HS-5 (cell line): ENCODE results near the gene AFF2.
"Not testable (repeated sequence)": the region's sequence is repeated elsewhere in the genome, so short reads cannot be mapped to it uniquely, and the experiment has no call there.

Experiments
- DNase-seq: peaks from one replicate; pipeline ENCODE4 v3.0.0-alpha.2; 2012; ENCODE audit warnings: low read depth

AFF2 gene

GRCh38 chrX:148856505-148856904 lies 356.1 kb downstream of the AFF2 start:
- DNase-seq, result no peak

- DNase-seq, result no peak
Measured at GRCh38 chrX:148865277-148866210, 365.1 kb downstream of the AFF2 start.

- no peak for DNase-seq
Measured at GRCh38 chrX:148867596-148867995, 367.2 kb downstream of the AFF2 start.

GRCh38 chrX:148871422-148872160 lies 371.2 kb downstream of the AFF2 start:
- no peak for DNase-seq

GRCh38 chrX:148872161-148872535 lies 371.7 kb downstream of the AFF2 start:
- no peak for DNase-seq

- no peak for DNase-seq
Measured at GRCh38 chrX:148872881-148873280, 372.5 kb downstream of the AFF2 start.

GRCh38 chrX:148874636-148875246 lies 374.3 kb downstream of the AFF2 start:
- DNase-seq, result no peak

GRCh38 chrX:148878371-148878770 lies 378.0 kb downstream of the AFF2 start:
- DNase-seq, result no peak

GRCh38 chrX:148885203-148885602 lies 384.8 kb downstream of the AFF2 start:
- no peak for DNase-seq

- no peak for DNase-seq
Measured at GRCh38 chrX:148893395-148893794, 393.0 kb downstream of the AFF2 start.

GRCh38 chrX:148902581-148902980 lies 402.2 kb downstream of the AFF2 start:
- no peak for DNase-seq

- DNase-seq, result no peak
Measured at GRCh38 chrX:148903176-148903575, 402.8 kb downstream of the AFF2 start.

GRCh38 chrX:148904421-148905111 lies 404.1 kb downstream of the AFF2 start:
- no peak for DNase-seq

- no peak for DNase-seq
Measured at GRCh38 chrX:148905400-148905799, 405.0 kb downstream of the AFF2 start.

- DNase-seq, result not testable (repeated sequence)
Measured at GRCh38 chrX:148906628-148907027, 406.2 kb downstream of the AFF2 start.

GRCh38 chrX:148909758-148910157 lies 409.3 kb downstream of the AFF2 start:
- no peak for DNase-seq

GRCh38 chrX:148913971-148914370 lies 413.6 kb downstream of the AFF2 start:
- DNase-seq, result no peak

- DNase-seq, result no peak
Measured at GRCh38 chrX:148914783-148915182, 414.4 kb downstream of the AFF2 start.

- no peak for DNase-seq
Measured at GRCh38 chrX:148915474-148915873, 415.1 kb downstream of the AFF2 start.

- no peak for DNase-seq
Measured at GRCh38 chrX:148917441-148917840, 417.0 kb downstream of the AFF2 start.

- DNase-seq, result no peak
Measured at GRCh38 chrX:148923631-148924030, 423.2 kb downstream of the AFF2 start.

- no peak for DNase-seq
Measured at GRCh38 chrX:148926371-148926770, 426.0 kb downstream of the AFF2 start.
